GM12891 (cell line): Measurements from ENCODE around the gene CKMT1B.
"Not testable (repeated sequence)": the region's sequence is repeated elsewhere in the genome, so short reads cannot be mapped to it uniquely, and the experiment has no call there.

Experiments used
- PAX5 ChIP-seq: IDR thresholded peaks from 2 replicates; pipeline ENCODE4 v1.6.1; 2011; ENCODE audit warnings: low read length, moderate library complexity, mild to moderate bottlenecking; ENCODE audit not compliant: insufficient read depth, severe bottlenecking
- POLR2A ChIP-seq: IDR thresholded peaks from 2 replicates; pipeline ENCODE4 v1.6.1; 2011; ENCODE audit warnings: low read depth, low read length, control low read depth
- POLR2AphosphoS5 ChIP-seq: IDR thresholded peaks from 2 replicates; pipeline ENCODE4 v1.6.1; 2011; ENCODE audit warnings: low read depth, low read length, control low read depth
- POU2F2 ChIP-seq: IDR thresholded peaks from 2 replicates; pipeline ENCODE4 v1.6.1; 2011; ENCODE audit warnings: low read depth, mild to moderate bottlenecking, control low read depth, low read length, moderate library complexity
- SPI1 ChIP-seq: IDR thresholded peaks from 2 replicates; pipeline ENCODE4 v1.6.1; 2011; ENCODE audit warnings: low read depth, low read length, control low read depth
- TAF1 ChIP-seq: IDR thresholded peaks from 2 replicates; pipeline ENCODE4 v1.6.1; 2011; ENCODE audit warnings: low read depth, low read length, control low read depth

DNA sequence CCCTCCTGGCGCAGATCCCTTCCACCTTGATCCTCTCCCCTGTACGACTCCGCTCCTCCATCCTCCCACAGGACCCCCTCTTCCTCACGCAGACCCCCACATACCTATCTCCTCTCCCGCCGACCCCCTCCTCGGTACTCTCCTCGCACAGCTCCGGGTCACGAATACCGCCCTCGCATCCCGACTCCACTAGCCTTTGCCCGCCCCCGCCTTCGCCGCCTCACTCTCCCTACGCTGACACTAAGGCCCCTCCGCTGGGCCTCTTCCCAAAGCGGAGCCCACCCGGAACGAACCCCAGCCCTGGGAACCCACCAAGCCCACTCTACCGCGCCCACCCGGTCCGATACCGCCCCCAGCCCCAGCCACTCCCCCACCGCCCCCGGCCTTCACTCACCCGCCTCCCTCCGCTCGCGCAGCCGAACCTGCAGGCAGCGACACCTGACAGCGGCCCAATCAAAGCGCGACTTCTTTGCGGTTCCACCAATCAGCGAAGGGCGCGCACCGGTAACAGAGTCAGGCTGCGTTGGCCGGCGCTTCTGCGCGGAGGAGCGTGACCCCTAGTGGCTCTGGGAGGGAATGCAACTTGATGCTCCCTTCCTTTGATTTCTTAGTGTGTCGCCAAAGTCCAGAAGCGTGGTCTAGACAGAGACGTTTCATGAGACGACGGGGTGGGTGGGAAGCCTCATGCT lies 3.9 kb upstream of the CKMT1B start, which contains the start of gene PPIP5K1:
- TF ChIP-seq POLR2AphosphoS5, POLR2A, TAF1, POU2F2, PAX5, SPI1: not testable (repeated sequence)
